IMR-90 (cell line): ENCODE data around the gene OSER1. TPM values are rescaled to one million over a fixed set of nuclear protein-coding genes. Genes with fewer than 3 reads are reported as not detected.

Experiments used
- ATAC-seq: fragments of 200-7000 bp; cut with Tn5 transposase; 2 replicates; pipeline ENCODE4 v1.9.1; 2020; ENCODE audit warnings: low read depth, mild to moderate bottlenecking, moderate library complexity
- BruUV-seq: library from RNA; stranded (reverse); fragments of 400-500 nt; replicated peaks from 2 replicates; lab custom pipeline; 2021; lab: Mats Ljungman, UMichigan
- CTCF ChIA-PET: fragments of 300-600 bp; formaldehyde crosslinking; extraction: SDS; loops from one replicate; lab custom pipeline; 2021; ENCODE audit warnings: antibody characterized with exemption; lab: Yijun Ruan, JAX
- POLR2A ChIA-PET: fragments of 300-600 bp; sonication (Branson Sonifier 250); formaldehyde crosslinking; loops from one replicate; lab custom pipeline; 2022; ENCODE audit warnings: antibody characterized with exemption; ENCODE audit not compliant: unreplicated experiment; lab: Charles Lee
- DNase-seq: peaks from one replicate; pipeline ENCODE4 v3.0.0; 2013
- H2AFZ ChIP-seq: replicated peaks from 2 replicates; pipeline ENCODE3; 2013; ENCODE audit warnings: low read length, mild to moderate bottlenecking; ENCODE audit not compliant: poor library complexity
- H2AK5ac ChIP-seq: 2 replicates; pipeline ENCODE4 v1.6.1; 2013; ENCODE audit warnings: low read depth, low read length, inconsistent platforms
- H2AK9ac ChIP-seq: replicated peaks from 2 replicates; pipeline ENCODE3; 2013; ENCODE audit warnings: mild to moderate bottlenecking, low read depth, low read length, moderate library complexity; ENCODE audit not compliant: poor library complexity
- H2BK120ac ChIP-seq: 2 replicates; pipeline ENCODE4 v1.6.1; 2013; ENCODE audit warnings: low read depth, low read length, inconsistent platforms
- H2BK15ac ChIP-seq: 3 replicates; pipeline ENCODE4 v1.6.1; 2013; ENCODE audit warnings: low read depth, low read length, inconsistent platforms
- H2BK20ac ChIP-seq: 2 replicates; pipeline ENCODE4 v1.6.1; 2013; ENCODE audit warnings: low read depth, mild to moderate bottlenecking, inconsistent platforms, low read length, moderate library complexity
- H2BK5ac ChIP-seq: 2 replicates; pipeline ENCODE4 v1.6.1; 2013; ENCODE audit warnings: mild to moderate bottlenecking, low read depth, low read length, inconsistent platforms; ENCODE audit not compliant: poor library complexity, severe bottlenecking
- H3K14ac ChIP-seq: replicated peaks from 2 replicates; pipeline ENCODE4 v1.6.1; 2013; ENCODE audit warnings: low read depth, low read length, inconsistent platforms
- H3K18ac ChIP-seq: 2 replicates; pipeline ENCODE4 v1.6.1; 2013; ENCODE audit warnings: low read depth, low read length, control low read depth
- H3K23ac ChIP-seq: 2 replicates; pipeline ENCODE4 v1.6.1; 2013; ENCODE audit warnings: low read depth, low read length, inconsistent platforms
- H3K27ac ChIP-seq: 2 replicates; pipeline ENCODE4 v1.5.1; 2013; ENCODE audit warnings: mild to moderate bottlenecking, control low read depth, low read length; ENCODE audit not compliant: insufficient read depth
- H3K27me3 ChIP-seq: 2 replicates; pipeline ENCODE4 v1.6.1; 2013; ENCODE audit warnings: low read length; ENCODE audit not compliant: control insufficient read depth, insufficient read depth
- H3K36me3 ChIP-seq: 2 replicates; pipeline ENCODE4 v1.6.1; 2013; ENCODE audit warnings: low read length, mixed read lengths; ENCODE audit not compliant: control insufficient read depth, insufficient read depth
- H3K4ac ChIP-seq: 2 replicates; pipeline ENCODE4 v1.6.1; 2013; ENCODE audit warnings: low read depth, low read length, inconsistent platforms
- H3K4me1 ChIP-seq: 2 replicates; pipeline ENCODE4 v1.6.1; 2013; ENCODE audit warnings: low read length, mixed read lengths; ENCODE audit not compliant: control insufficient read depth, insufficient read depth
- H3K4me2 ChIP-seq: 2 replicates; pipeline ENCODE4 v1.6.1; 2013; ENCODE audit warnings: low read depth, mild to moderate bottlenecking, control low read depth, low read length, moderate library complexity
- H3K4me3 ChIP-seq: 2 replicates; pipeline ENCODE4 v1.5.1; 2013; ENCODE audit warnings: low read depth, mild to moderate bottlenecking, control low read depth, low read length, moderate library complexity; ENCODE audit not compliant: insufficient read depth
- H3K56ac ChIP-seq: 2 replicates; pipeline ENCODE4 v1.6.1; 2013; ENCODE audit warnings: low read length, inconsistent platforms; ENCODE audit not compliant: insufficient read depth; ENCODE audit errors: extremely low read depth
- H3K79me1 ChIP-seq, 2 experiments: 2 replicates each; pipeline ENCODE4 v1.6.1; 2013; ENCODE audit warnings: low read length in 2 of 2, inconsistent platforms in 1 of 2, low read depth in 1 of 2
- H3K9ac ChIP-seq: 2 replicates; pipeline ENCODE4 v1.6.1; 2013; ENCODE audit warnings: low read depth, low read length, control low read depth
- H3K9me1 ChIP-seq: 2 replicates; pipeline ENCODE4 v1.6.1; 2013; ENCODE audit warnings: low read length, inconsistent platforms; ENCODE audit not compliant: insufficient read depth
- H3K9me3 ChIP-seq: 2 replicates; pipeline ENCODE4 v1.6.1; 2013; ENCODE audit warnings: low read length; ENCODE audit not compliant: control insufficient read depth, insufficient read depth
- H4K20me1 ChIP-seq: 2 replicates; pipeline ENCODE4 v1.6.1; 2013; ENCODE audit warnings: low read length, inconsistent platforms; ENCODE audit not compliant: insufficient read depth
- H4K5ac ChIP-seq: 2 replicates; pipeline ENCODE4 v1.6.1; 2013; ENCODE audit warnings: mild to moderate bottlenecking, low read depth, low read length, control low read depth
- H4K8ac ChIP-seq, 2 experiments: 2 replicates each; pipeline ENCODE4 v1.6.1; 2013; ENCODE audit warnings: low read depth in 2 of 2, low read length in 2 of 2, control low read depth in 1 of 2, inconsistent platforms in 1 of 2
- H4K91ac ChIP-seq: 2 replicates; pipeline ENCODE4 v1.6.1; 2013; ENCODE audit warnings: low read depth, low read length, inconsistent platforms; ENCODE audit not compliant: insufficient read depth
- ELK1 ChIP-seq: fragments of 150-350 bp; IDR thresholded peaks from 2 replicates; pipeline ENCODE4 v1.6.1; 2016; ENCODE audit warnings: low read depth, mild to moderate bottlenecking, low read length, moderate library complexity, borderline replicate concordance
- MAFK ChIP-seq: IDR thresholded peaks from 2 replicates; pipeline ENCODE4 v1.6.1; 2012; ENCODE audit warnings: low read depth, low read length, improper control_type of control experiment
- MXI1 ChIP-seq: IDR thresholded peaks from 2 replicates; pipeline ENCODE4 v1.6.1; 2012; ENCODE audit warnings: low read depth, mild to moderate bottlenecking, low read length, moderate library complexity, borderline replicate concordance
- POLR2A ChIP-seq: IDR thresholded peaks from 2 replicates; pipeline ENCODE4 v1.6.1; 2012; ENCODE audit warnings: mild to moderate bottlenecking, low read depth, low read length
- RAD21 ChIP-seq: IDR thresholded peaks from 2 replicates; pipeline ENCODE4 v1.6.1; 2012; ENCODE audit warnings: low read length, improper control_type of control experiment
- RFX5 ChIP-seq: IDR thresholded peaks from 2 replicates; pipeline ENCODE4 v1.8.0; 2012; ENCODE audit warnings: low read depth, mild to moderate bottlenecking, low read length, moderate library complexity
- dilution Hi-C: fragments of 300-500 bp; cut with HindIII; formaldehyde crosslinking; loops from one replicate; pipeline ENCODE4 v1.14.3; 2018; ENCODE audit warnings: low sequenced_read_pairs; ENCODE audit not compliant: unreplicated experiment
- in situ Hi-C: fragments of 300-500 bp; cut with MboI; formaldehyde crosslinking; loops from 3 replicates; pipeline ENCODE4 v1.14.3; 2019; ENCODE audit warnings: low sequenced_read_pairs, inconsistent platforms, mixed read lengths
- intact Hi-C: fragments of 100-400 bp; cut with micrococcal nuclease; formaldehyde crosslinking; loops from 2 replicates; pipeline ENCODE4 v1.10.0; 2022
- polyA plus RNA-seq, 3 experiments: library from polyadenylated mRNA; depleted of rRNA; stranded (reverse); fragments of >200 nt; gene quantifications; 2 replicates each; pipeline ENCODE4 v1.2.3, GENCODE V29; 2012; ENCODE audit warnings: low replicate concordance in 1 of 3
- total RNA-seq: library from RNA; depleted of rRNA; stranded (reverse); fragments of >200 nt; gene quantifications from 2 replicates; pipeline ENCODE4 v1.2.3, GENCODE V29; 2012
- TF ChIP-seq, protein P1 (sequence below): conservative IDR thresholded peaks from 2 replicates; pipeline ENCODE4 v1.5.1; 2012; ENCODE audit warnings: mild to moderate bottlenecking, low read depth, low read length, improper control_type of control experiment

Gene OSER1
- total and polyA plus RNA-seq, 2 of the 4 experiments (the other 2 are of a cell fraction): 32.6 to 70.6 TPM

- TF ChIP-seq MAFK: no peak
- TF ChIP-seq ELK1: no peak
Observed at GRCh38 chr20:44207126-44207723, 3.3 kb downstream of the OSER1 start (continued).

DNA sequence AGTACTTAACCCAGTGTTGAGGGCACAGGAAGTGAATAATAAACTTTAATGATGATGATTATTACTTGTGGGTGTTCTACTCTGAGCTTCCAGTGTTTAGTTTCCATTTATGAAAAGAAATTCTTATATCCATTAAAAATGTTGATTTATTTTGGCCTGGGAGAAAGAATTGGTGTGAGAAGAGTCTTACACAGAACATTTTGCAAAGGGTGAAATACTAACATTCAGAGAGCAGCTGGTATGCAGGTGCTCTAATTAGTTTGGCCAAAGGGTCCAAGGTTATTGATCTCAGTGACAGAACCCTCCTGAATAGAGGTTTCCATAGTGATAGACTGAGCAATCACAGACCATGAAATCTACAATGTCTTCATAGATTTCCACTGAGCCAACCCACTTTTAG lies 4.4 kb downstream of the OSER1 start:
- dilution Hi-C loops (no loop called here), intact Hi-C loops (loop anchor here (10.0 kb wide), 1 partner anchor 751 kb away; the partner anchor contains the start of gene SRSF6), in situ Hi-C loops (no loop called here)
- Histone ChIP-seq H3K4me1 (peaks cover 11% of the 10 kb centered on the region), H2AK9ac (no peak overlapping the region), H2BK15ac (0 out of 3 replicates have a peak overlapping the region, but pooled peaks have one; percentile 21), H3K4me3 (no peak overlapping the region), H4K20me1 (peaks cover 22% of the 10 kb centered on the region), H3K56ac (no peak overlapping the region), H3K79me1 (peaks cover 9 to 67% of the 10 kb centered on the region in 2 experiments), H2BK120ac (peak overlapping the region; percentile 38; the same call in 1 of the 2 replicates), H2BK20ac (no peak overlapping the region), H3K36me3 (peaks cover 19% of the 10 kb centered on the region), H3K23ac (peak overlapping the region; percentile 43; the same call in 1 of the 2 replicates), H3K18ac (no peak overlapping the region), H2AFZ (no peak overlapping the region), H2AK5ac (no peak overlapping the region), H3K9ac (no peak overlapping the region), H4K91ac (no peak overlapping the region), H3K9me3 (no peaks in the 10 kb centered on the region), H2BK5ac (no peak overlapping the region), H4K8ac (0 out of 4 replicates have a peak overlapping the region, but pooled peaks of 1 of the 2 experiments have one; percentile 9), H3K27ac (peak overlapping the region; percentile 8; the same call in 1 of the 2 replicates), H3K4ac (no peak overlapping the region; the same call in 1 of the 2 replicates), H3K4me2 (no peak overlapping the region), H3K14ac (no peak overlapping the region), H3K9me1 (peaks cover 16% of the 10 kb centered on the region), H3K27me3 (no peaks in the 10 kb centered on the region), H4K5ac (no peak overlapping the region)
- no peak for TF ChIP-seq RAD21
- TF ChIP-seq MXI1: no peak
- no peak for TF ChIP-seq POLR2A
- TF ChIP-seq MAFK: no peak
- TF ChIP-seq, protein P1, sequence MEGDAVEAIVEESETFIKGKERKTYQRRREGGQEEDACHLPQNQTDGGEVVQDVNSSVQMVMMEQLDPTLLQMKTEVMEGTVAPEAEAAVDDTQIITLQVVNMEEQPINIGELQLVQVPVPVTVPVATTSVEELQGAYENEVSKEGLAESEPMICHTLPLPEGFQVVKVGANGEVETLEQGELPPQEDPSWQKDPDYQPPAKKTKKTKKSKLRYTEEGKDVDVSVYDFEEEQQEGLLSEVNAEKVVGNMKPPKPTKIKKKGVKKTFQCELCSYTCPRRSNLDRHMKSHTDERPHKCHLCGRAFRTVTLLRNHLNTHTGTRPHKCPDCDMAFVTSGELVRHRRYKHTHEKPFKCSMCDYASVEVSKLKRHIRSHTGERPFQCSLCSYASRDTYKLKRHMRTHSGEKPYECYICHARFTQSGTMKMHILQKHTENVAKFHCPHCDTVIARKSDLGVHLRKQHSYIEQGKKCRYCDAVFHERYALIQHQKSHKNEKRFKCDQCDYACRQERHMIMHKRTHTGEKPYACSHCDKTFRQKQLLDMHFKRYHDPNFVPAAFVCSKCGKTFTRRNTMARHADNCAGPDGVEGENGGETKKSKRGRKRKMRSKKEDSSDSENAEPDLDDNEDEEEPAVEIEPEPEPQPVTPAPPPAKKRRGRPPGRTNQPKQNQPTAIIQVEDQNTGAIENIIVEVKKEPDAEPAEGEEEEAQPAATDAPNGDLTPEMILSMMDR: no peak
- TF ChIP-seq RFX5: no peak
- ChIA-PET CTCF (no interaction called here), POLR2A (no interaction called here)
- ATAC-seq (no peak), DNase-seq (no peak)
- BruUV-seq: no TSS peak
